CD4-positive, alpha-beta memory T cell (primary cell): Measurements from ENCODE around the gene UST. TPM values are rescaled to one million over a fixed set of nuclear protein-coding genes. Genes with fewer than 3 reads are reported as not detected.
A peak's percentile ranks its signal among the peaks of the same experiment; 100 is the strongest.

Experiments
- CTCF ChIA-PET: fragments of 350-600 bp; sonication (Branson Sonifier 250); formaldehyde crosslinking; loops from one replicate; lab custom pipeline; 2021; ENCODE audit warnings: inconsistent platforms; ENCODE audit not compliant: partially characterized antibody; lab: Charles Lee
- POLR2A ChIA-PET: fragments of 350-600 bp; sonication (Branson Sonifier 250); formaldehyde crosslinking; loops from one replicate; lab custom pipeline; 2021; ENCODE audit not compliant: partially characterized antibody; lab: Charles Lee
- DNase-seq, 5 donors: peaks; one replicate each; pipeline versions ENCODE4 v3.0.0 to v3.0.0-alpha.2; 2020 to 2022; ENCODE audit warnings: mixed read lengths in 1 of 5
- H3K27ac ChIP-seq: one replicate; pipeline ENCODE4 v1.7.0; 2013; ENCODE audit warnings: low read depth, low read length
- H3K27me3 ChIP-seq: 2 replicates; pipeline ENCODE4 v1.7.0; 2013; ENCODE audit warnings: mild to moderate bottlenecking, low read length, moderate library complexity; ENCODE audit not compliant: insufficient read depth
- H3K36me3 ChIP-seq: 2 replicates; pipeline ENCODE4 v1.7.0; 2013; ENCODE audit warnings: mild to moderate bottlenecking, low read length, moderate library complexity; ENCODE audit not compliant: insufficient read depth
- H3K4me1 ChIP-seq: 2 replicates; pipeline ENCODE4 v1.7.0; 2013; ENCODE audit warnings: mild to moderate bottlenecking, low read length, moderate library complexity; ENCODE audit not compliant: insufficient read depth
- H3K4me3 ChIP-seq, 2 donors: one replicate each; pipeline ENCODE4 v1.7.0; 2013; ENCODE audit warnings: low read length in 2 of 2, mild to moderate bottlenecking in 1 of 2
- H3K9me3 ChIP-seq, 2 donors: one replicate each; pipeline ENCODE4 v1.7.0; 2013; ENCODE audit warnings: low read length in 2 of 2, control low read depth in 1 of 2; ENCODE audit not compliant: control insufficient read depth in 1 of 2
- H3K27ac Mint-ChIP-seq, 7 donors: one replicate each; pipeline ENCODE4 v1.8.0; 2020 to 2021; ENCODE audit warnings: mixed read lengths in 7 of 7, mild to moderate bottlenecking in 6 of 7, inconsistent platforms in 3 of 7, moderate library complexity in 3 of 7
- H3K27me3 Mint-ChIP-seq, 2 donors: one replicate each; pipeline ENCODE4 v1.8.0; 2020 to 2021; ENCODE audit warnings: mixed read lengths in 2 of 2
- H3K36me3 Mint-ChIP-seq, 2 donors: one replicate each; pipeline ENCODE4 v1.8.0; 2020 to 2021; ENCODE audit warnings: mixed read lengths in 2 of 2, inconsistent platforms in 1 of 2, mild to moderate bottlenecking in 1 of 2
- H3K4me1 Mint-ChIP-seq, 4 donors: one replicate each; pipeline ENCODE4 v1.8.0; 2020 to 2021; ENCODE audit warnings: mixed read lengths in 4 of 4, mild to moderate bottlenecking in 1 of 4
- H3K4me3 Mint-ChIP-seq, 8 donors: one replicate each; pipeline ENCODE4 v1.8.0; 2020 to 2021; ENCODE audit warnings: mixed read lengths in 8 of 8, mild to moderate bottlenecking in 7 of 8, moderate library complexity in 6 of 8, inconsistent platforms in 3 of 8
- H3K9me3 Mint-ChIP-seq, 8 donors: one replicate each; pipeline ENCODE4 v1.8.0; 2020 to 2021; ENCODE audit warnings: mixed read lengths in 8 of 8, mild to moderate bottlenecking in 5 of 8, inconsistent platforms in 3 of 8, moderate library complexity in 1 of 8
- intact Hi-C: fragments of 100-400 bp; cut with micrococcal nuclease; formaldehyde crosslinking; loops from one replicate; pipeline ENCODE4 v1.15.1; 2023
- polyA plus RNA-seq, 2 donors: library from polyadenylated mRNA; unstranded; fragments of 300-500 nt; fragmentation: Illumina TruSeq; gene quantifications; one replicate each; pipeline ENCODE4 v1.2.3, GENCODE V29; 2021
- total RNA-seq, 2 experiments: library from RNA; stranded (reverse); gene quantifications; one replicate each; pipeline ENCODE4 v1.2.3, GENCODE V29; 2021

UST gene
- total and polyA plus RNA-seq, 4 experiments from 2014 or later, result 2.2 to 7.6 (median 5.1) TPM

- no peak overlapping the region for H3K4me3 ChIP-seq
- H3K27me3 ChIP-seq, result no peaks in the 10 kb centered on the region
- intact Hi-C loops, result loop anchor here (2.0 kb wide), 1 partner anchor 281 kb away; the partner anchor contains the start of gene UST
- Mint-ChIP-seq H3K27ac (peak overlapping the region in 2 of 7 donors; percentile 51 to 73), H3K36me3 (peaks cover 16% of the 10 kb centered on the region in 2 donors), H3K27me3 (no peaks in the 10 kb centered on the region), H3K4me3 (no peak overlapping the region), H3K9me3 (peaks cover 0 to 8% (median 5%) of the 10 kb centered on the region in 8 donors), H3K4me1 (peaks cover 24 to 39% (median 32%) of the 10 kb centered on the region in 4 donors)
- H3K4me1 ChIP-seq, result peaks cover 35% of the 10 kb centered on the region
- H3K9me3 ChIP-seq, result no peaks in the 10 kb centered on the region
- ChIA-PET CTCF (interaction anchor here (0.9 to 13.4 kb wide), 16 partner anchors 9 to 498 kb away, joined by 3 to 239 read pairs (median 4); no protein-coding TSS in a partner anchor), POLR2A (interaction anchor here (1.1 to 1.5 kb wide), 3 partner anchors 8 to 404 kb away, joined by 3 to 5 read pairs (median 4); no protein-coding TSS in a partner anchor)
- DNase-seq, result no peak
- no peaks in the 10 kb centered on the region for H3K36me3 ChIP-seq
- no peak overlapping the region for H3K27ac ChIP-seq
Measured at GRCh38 chr6:149027484-149027883, 280.7 kb downstream of the UST start.

- H3K36me3 ChIP-seq, result no peaks in the 10 kb centered on the region
- no peaks in the 10 kb centered on the region for H3K9me3 ChIP-seq
- CTCF ChIA-PET, result interaction anchor here (0.6 to 13.4 kb wide), 40 partner anchors 9 to 516 kb away, joined by 3 to 239 read pairs (median 4); no protein-coding TSS in a partner anchor
- Mint-ChIP-seq H3K27ac (peak overlapping the region in 6 of 7 donors; percentile 10 to 93 (median 78)), H3K36me3 (peaks cover 6 to 10% of the 10 kb centered on the region in 2 donors), H3K4me1 (peaks cover 33 to 46% (median 42%) of the 10 kb centered on the region in 4 donors), H3K9me3 (peaks cover 0 to 8% (median 5%) of the 10 kb centered on the region in 8 donors), H3K4me3 (peak overlapping the region in 2 of 8 donors; percentile 66 to 69), H3K27me3 (no peaks in the 10 kb centered on the region)
- POLR2A ChIA-PET, result interaction anchor here (0.6 to 1.6 kb wide), 6 partner anchors 32 to 403 kb away, joined by 3 to 14 read pairs (median 3); no protein-coding TSS in a partner anchor
- H3K27ac ChIP-seq, result no peak overlapping the region
- peak; percentile 77 to 80 (median 78) for DNase-seq
- no peak overlapping the region for H3K4me3 ChIP-seq
- peaks cover 49% of the 10 kb centered on the region for H3K4me1 ChIP-seq
- intact Hi-C loops, result loop anchor here (1.0 kb wide), 3 partner anchors 53 to 488 kb away; no protein-coding TSS in a partner anchor
- no peaks in the 10 kb centered on the region for H3K27me3 ChIP-seq
Measured at GRCh38 chr6:149028767-149029405, 282.1 kb downstream of the UST start.

DNA sequence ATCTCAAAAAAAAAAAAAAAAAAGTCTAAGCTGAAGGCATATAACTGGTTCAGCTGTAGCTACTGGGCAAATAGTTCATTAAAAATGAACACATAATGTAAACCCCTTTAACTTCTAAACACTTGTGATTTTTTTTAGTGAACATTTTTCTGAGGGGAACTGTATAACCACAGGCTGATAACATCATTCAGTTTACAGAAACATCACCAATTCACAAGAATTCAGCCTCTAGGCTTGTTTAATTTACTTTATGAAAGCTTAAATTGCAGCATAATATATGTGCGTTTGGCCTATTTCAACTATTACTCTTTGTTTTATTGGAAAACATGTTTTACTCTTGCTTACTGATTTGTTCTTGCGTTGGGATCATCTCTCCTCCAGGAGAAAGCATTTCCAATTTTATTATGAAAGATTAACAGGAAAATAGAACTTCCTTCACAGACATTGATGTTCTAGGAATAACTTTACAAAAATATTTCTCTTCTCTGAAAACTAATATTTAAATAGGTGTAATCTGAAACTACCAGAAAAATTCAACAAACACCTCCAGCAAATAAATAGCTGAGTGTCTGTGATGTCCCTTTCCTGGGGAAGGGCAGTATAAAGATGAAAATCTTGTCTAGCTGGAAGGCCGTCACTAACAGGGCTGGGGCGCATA lies 284.5 kb downstream of the UST start:
- intact Hi-C loops, result no loop called here
- peak overlapping the region; percentile 8 to 81 (median 74) for H3K4me3 Mint-ChIP-seq
- H3K27ac Mint-ChIP-seq, result peak overlapping the region; percentile 49 to 97 (median 89)
- H3K27me3 Mint-ChIP-seq, result no peaks in the 10 kb centered on the region
- H3K4me1 ChIP-seq, result peaks cover 51% of the 10 kb centered on the region
- ChIA-PET POLR2A (interaction anchor here (0.6 to 4.2 kb wide), 17 partner anchors 14 to 480 kb away, joined by 3 to 30 read pairs (median 5); partner anchors contain the start of genes TAB2 and ZC3H12D), CTCF (interaction anchor here (0.8 to 13.4 kb wide), 12 partner anchors 13 to 486 kb away, joined by 3 to 239 read pairs (median 6); no protein-coding TSS in a partner anchor)
- DNase-seq, result peak in 1 of 5 donors; percentile 17
- peak overlapping the region in 1 of 2 donors; percentile 15 for H3K4me3 ChIP-seq
- no peaks in the 10 kb centered on the region for H3K36me3 ChIP-seq
- peaks cover 0 to 4% (median 2%) of the 10 kb centered on the region in 8 donors for H3K9me3 Mint-ChIP-seq
- H3K27me3 ChIP-seq, result no peaks in the 10 kb centered on the region
- H3K27ac ChIP-seq, result peak overlapping the region; percentile 36
- H3K4me1 Mint-ChIP-seq, result peaks cover 34 to 46% (median 43%) of the 10 kb centered on the region in 4 donors
- H3K36me3 Mint-ChIP-seq, result peaks cover 1 to 3% of the 10 kb centered on the region in 2 donors
- H3K9me3 ChIP-seq, result no peaks in the 10 kb centered on the region

- CTCF ChIA-PET, result interaction anchor here (0.9 to 13.4 kb wide), 13 partner anchors 14 to 485 kb away, joined by 3 to 239 read pairs (median 6); no protein-coding TSS in a partner anchor
- Histone ChIP-seq H3K4me3 (peak overlapping the region in 1 of 2 donors; percentile 21), H3K27ac (peak overlapping the region; percentile 36), H3K36me3 (no peaks in the 10 kb centered on the region), H3K9me3 (no peaks in the 10 kb centered on the region), H3K4me1 (peaks cover 51% of the 10 kb centered on the region), H3K27me3 (no peaks in the 10 kb centered on the region)
- no peak for DNase-seq
- intact Hi-C loops, result loop anchor here (2.0 kb wide), 1 partner anchor 35 kb away; no protein-coding TSS in a partner anchor
- Mint-ChIP-seq H3K4me3 (peak overlapping the region; percentile 54 to 81 (median 74)), H3K4me1 (peaks cover 37 to 46% (median 43%) of the 10 kb centered on the region in 4 donors), H3K27ac (peak overlapping the region; percentile 49 to 97 (median 89)), H3K27me3 (no peaks in the 10 kb centered on the region), H3K9me3 (peaks cover 0 to 2% (median 0%) of the 10 kb centered on the region in 8 donors), H3K36me3 (peaks cover 0 to 5% of the 10 kb centered on the region in 2 donors)
- POLR2A ChIA-PET, result interaction anchor here (0.9 to 4.2 kb wide), 13 partner anchors 14 to 479 kb away, joined by 3 to 30 read pairs (median 4); partner anchors contain the start of genes TAB2 and ZC3H12D
Measured at GRCh38 chr6:149031859-149032598, 285.2 kb downstream of the UST start.

DNA sequence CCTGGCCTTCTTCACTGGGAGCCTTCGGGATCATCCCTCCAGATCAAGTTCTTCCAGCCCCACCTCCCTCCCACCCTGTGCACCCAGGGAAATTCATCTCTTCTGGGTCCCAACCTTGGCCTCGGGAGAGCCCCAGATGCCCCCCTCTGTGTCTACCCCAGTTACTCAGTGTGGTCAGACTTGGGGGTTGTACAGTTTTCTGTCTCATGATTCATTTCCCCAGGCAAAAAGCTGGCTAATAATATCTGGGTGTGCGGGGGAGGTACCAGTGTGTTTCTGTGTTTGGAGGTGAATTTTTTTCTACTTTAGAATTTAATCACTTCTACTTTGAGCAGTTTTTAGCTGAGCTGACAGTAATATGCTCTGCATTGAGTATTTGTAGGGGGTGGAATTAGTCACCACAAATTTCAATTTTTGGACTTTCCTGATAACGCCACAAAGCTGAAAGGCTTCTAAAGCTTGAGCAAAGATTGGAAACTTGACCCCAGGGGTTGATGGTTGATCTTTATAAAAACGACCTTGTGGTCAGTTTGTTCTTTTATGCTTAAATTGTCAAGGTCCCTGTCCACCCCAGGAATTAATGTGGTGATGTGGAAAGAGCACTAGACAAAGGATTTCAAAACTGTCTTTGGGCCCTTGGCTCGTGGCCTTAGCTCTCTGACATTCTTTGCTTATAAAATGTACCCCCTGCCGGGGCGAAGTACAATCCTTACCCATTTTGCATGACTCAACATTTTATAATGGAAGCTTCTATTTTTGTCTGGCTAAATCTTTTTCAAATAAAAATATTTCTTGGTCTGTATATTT lies 286.0 kb downstream of the UST start:
- peak overlapping the region in 1 of 2 donors; percentile 21 for H3K4me3 ChIP-seq
- no peaks in the 10 kb centered on the region for H3K27me3 ChIP-seq
- peaks cover 37 to 46% (median 43%) of the 10 kb centered on the region in 4 donors for H3K4me1 Mint-ChIP-seq
- peak overlapping the region in 7 of 8 donors; percentile 70 to 81 (median 75) for H3K4me3 Mint-ChIP-seq
- peaks cover 0 to 2% (median 0%) of the 10 kb centered on the region in 8 donors for H3K9me3 Mint-ChIP-seq
- peak in 1 of 5 donors; percentile 55 for DNase-seq
- no peaks in the 10 kb centered on the region for H3K27me3 Mint-ChIP-seq
- peaks cover 0 to 5% of the 10 kb centered on the region in 2 donors for H3K36me3 Mint-ChIP-seq
- H3K27ac ChIP-seq, result no peak overlapping the region
- intact Hi-C loops, result loop anchor here (2.0 kb wide), 1 partner anchor 34 kb away; no protein-coding TSS in a partner anchor
- POLR2A ChIA-PET, result interaction anchor here (0.8 to 4.2 kb wide), 12 partner anchors 13 to 484 kb away, joined by 3 to 30 read pairs (median 6); partner anchors contain the start of gene TAB2
- H3K36me3 ChIP-seq, result no peaks in the 10 kb centered on the region
- no peaks in the 10 kb centered on the region for H3K9me3 ChIP-seq
- H3K27ac Mint-ChIP-seq, result peak overlapping the region; percentile 49 to 97 (median 88)
- H3K4me1 ChIP-seq, result peaks cover 51% of the 10 kb centered on the region
- CTCF ChIA-PET, result interaction anchor here (1.0 to 13.4 kb wide), 7 partner anchors 13 to 484 kb away, joined by 3 to 239 read pairs (median 6); no protein-coding TSS in a partner anchor
